ENCODE measurements around the gene L1CAM. TPM values are rescaled to one million over a fixed set of nuclear protein-coding genes. Genes with fewer than 3 reads are reported as not detected.
A peak's percentile ranks its signal among the peaks of the same experiment; 100 is the strongest.

Gene L1CAM
- total RNA-seq, 1 donor from 2014 or later = 137 TPM

GRCh38 chrX:153926552-153926857, 40.5 kb upstream of the L1CAM start:
- DNase-seq (ENCODE audit: low read depth, low spot score) = no peak
- H3K36me3 Mint-ChIP-seq (ENCODE audit: low read depth) = peaks cover 8% of the 10 kb centered on the region
- no peak overlapping the region for H3K27ac Mint-ChIP-seq (ENCODE audit: unreplicated experiment)
- H3K4me1 Mint-ChIP-seq = peaks cover 36% of the 10 kb centered on the region
- no peak overlapping the region for H3K4me3 Mint-ChIP-seq
- TF ChIP-seq, protein P1, sequence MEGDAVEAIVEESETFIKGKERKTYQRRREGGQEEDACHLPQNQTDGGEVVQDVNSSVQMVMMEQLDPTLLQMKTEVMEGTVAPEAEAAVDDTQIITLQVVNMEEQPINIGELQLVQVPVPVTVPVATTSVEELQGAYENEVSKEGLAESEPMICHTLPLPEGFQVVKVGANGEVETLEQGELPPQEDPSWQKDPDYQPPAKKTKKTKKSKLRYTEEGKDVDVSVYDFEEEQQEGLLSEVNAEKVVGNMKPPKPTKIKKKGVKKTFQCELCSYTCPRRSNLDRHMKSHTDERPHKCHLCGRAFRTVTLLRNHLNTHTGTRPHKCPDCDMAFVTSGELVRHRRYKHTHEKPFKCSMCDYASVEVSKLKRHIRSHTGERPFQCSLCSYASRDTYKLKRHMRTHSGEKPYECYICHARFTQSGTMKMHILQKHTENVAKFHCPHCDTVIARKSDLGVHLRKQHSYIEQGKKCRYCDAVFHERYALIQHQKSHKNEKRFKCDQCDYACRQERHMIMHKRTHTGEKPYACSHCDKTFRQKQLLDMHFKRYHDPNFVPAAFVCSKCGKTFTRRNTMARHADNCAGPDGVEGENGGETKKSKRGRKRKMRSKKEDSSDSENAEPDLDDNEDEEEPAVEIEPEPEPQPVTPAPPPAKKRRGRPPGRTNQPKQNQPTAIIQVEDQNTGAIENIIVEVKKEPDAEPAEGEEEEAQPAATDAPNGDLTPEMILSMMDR (conservative IDR thresholded peaks at IDR 0.05) = no peak
- no peaks in the 10 kb centered on the region for H3K9me3 Mint-ChIP-seq
- H3K27me3 Mint-ChIP-seq (ENCODE audit: low read depth) = peaks cover 6% of the 10 kb centered on the region

- H3K4me1 Mint-ChIP-seq = peaks cover 36% of the 10 kb centered on the region
- H3K27ac Mint-ChIP-seq (ENCODE audit: unreplicated experiment) = peak within 1 kb of the TSS; percentile 12
- no peak for DNase-seq (ENCODE audit: low read depth, low spot score)
- peak within 1 kb of the TSS; percentile 91 for H3K4me3 Mint-ChIP-seq
- peaks cover 5% of the 10 kb centered on the region for H3K36me3 Mint-ChIP-seq (ENCODE audit: low read depth)
- peaks cover 6% of the 10 kb centered on the region for H3K27me3 Mint-ChIP-seq (ENCODE audit: low read depth)
- TF ChIP-seq, protein P1 (conservative IDR thresholded peaks at IDR 0.05) = no peak
- no peaks in the 10 kb centered on the region for H3K9me3 Mint-ChIP-seq
Observed at GRCh38 chrX:153925739-153926551, 40.0 kb upstream of the L1CAM start, which contains the start of gene ARHGAP4. Gene ARHGAP4, minus strand, starts transcription at chrX:153926264. Its CDS starts 62 bp downstream, at chrX:153926202.

- Mint-ChIP-seq H3K27me3 (ENCODE audit: low read depth) (peaks cover 6% of the 10 kb centered on the region), H3K4me1 (peaks cover 36% of the 10 kb centered on the region), H3K4me3 (peak overlapping the region; percentile 44), H3K9me3 (no peaks in the 10 kb centered on the region), H3K27ac (ENCODE audit: unreplicated experiment) (no peak overlapping the region), H3K36me3 (ENCODE audit: low read depth) (peaks cover 5% of the 10 kb centered on the region)
- TF ChIP-seq, protein P1 (conservative IDR thresholded peaks at IDR 0.05) = no peak
- no peak for DNase-seq (ENCODE audit: low read depth, low spot score)
Observed at GRCh38 chrX:153925387-153925738, 39.4 kb upstream of the L1CAM start.

DNA sequence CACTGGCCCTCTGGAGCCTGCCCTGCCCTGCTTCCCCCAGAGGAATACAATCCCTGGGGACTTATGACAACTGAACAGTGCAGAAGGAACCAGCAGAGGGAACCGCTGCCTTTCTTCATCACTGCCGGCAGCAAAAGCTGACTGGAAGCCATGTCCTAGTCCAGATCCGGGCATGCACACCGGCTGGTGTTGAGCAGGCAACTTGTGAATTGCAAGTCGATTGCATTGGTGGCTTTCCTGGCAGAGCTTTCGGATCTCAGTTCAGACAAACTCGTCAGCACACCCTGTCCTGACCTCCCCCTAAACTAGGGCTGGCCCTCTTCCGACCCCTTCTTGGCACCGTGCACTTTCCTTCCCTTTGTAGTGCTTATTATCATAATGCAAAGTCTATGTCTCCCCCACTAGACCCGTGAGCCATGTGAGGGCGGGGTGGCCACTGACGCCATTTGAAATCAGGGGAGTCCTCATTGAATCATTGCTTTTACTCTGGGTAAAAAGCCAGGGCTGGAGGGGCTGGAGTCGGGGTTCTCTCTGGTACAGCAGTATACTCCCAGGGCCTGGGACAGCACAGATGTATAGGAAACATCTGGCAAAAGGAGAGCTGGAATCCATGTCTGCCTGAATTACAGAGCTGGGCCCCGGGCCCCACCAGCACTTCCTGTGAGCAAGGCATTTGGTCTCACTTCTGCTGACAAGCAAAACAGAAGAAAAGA, 38.3 kb upstream of the L1CAM start:
- DNase-seq (ENCODE audit: low read depth, low spot score) = no peak
- H3K4me1 Mint-ChIP-seq = peaks cover 35% of the 10 kb centered on the region
- no peaks in the 10 kb centered on the region for H3K9me3 Mint-ChIP-seq
- peak overlapping the region; percentile 64 for H3K4me3 Mint-ChIP-seq
- TF ChIP-seq, protein P1 (conservative IDR thresholded peaks at IDR 0.05) = peak; percentile 37
- peaks cover 5% of the 10 kb centered on the region for H3K36me3 Mint-ChIP-seq (ENCODE audit: low read depth)
- no peak overlapping the region for H3K27ac Mint-ChIP-seq (ENCODE audit: unreplicated experiment)
- H3K27me3 Mint-ChIP-seq (ENCODE audit: low read depth) = peaks cover 6% of the 10 kb centered on the region

- Mint-ChIP-seq H3K4me1 (peaks cover 26% of the 10 kb centered on the region), H3K9me3 (no peaks in the 10 kb centered on the region), H3K27ac (ENCODE audit: unreplicated experiment) (no peak overlapping the region), H3K36me3 (ENCODE audit: low read depth) (no peaks in the 10 kb centered on the region), H3K4me3 (peak overlapping the region; percentile 70), H3K27me3 (ENCODE audit: low read depth) (peaks cover 6% of the 10 kb centered on the region)
- TF ChIP-seq, protein P1 (conservative IDR thresholded peaks at IDR 0.05) = peak; percentile 30
- no peak for DNase-seq (ENCODE audit: low read depth, low spot score)
Observed at GRCh38 chrX:153922932-153923857, 37.2 kb upstream of the L1CAM start.
